HepG2 (cell line): Measurements from ENCODE around the gene IFNE. TPM values are rescaled to one million over a fixed set of nuclear protein-coding genes. Genes with fewer than 3 reads are reported as not detected.

Experiments
- ATAC-seq: fragments of 200-7000 bp; cut with Tn5 transposase; 3 replicates; pipeline ENCODE4 v1.9.1; 2020; ENCODE audit warnings: mild to moderate bottlenecking, moderate library complexity
- BruUV-seq: library from RNA; stranded (reverse); fragments of 400-500 nt; replicated peaks from 2 replicates; lab custom pipeline; 2021; lab: Mats Ljungman, UMichigan
- CTCF ChIA-PET: fragments of 300-600 bp; formaldehyde crosslinking; extraction: SDS; loops from one replicate; lab custom pipeline; 2021; ENCODE audit warnings: low total read pairs, inconsistent platforms, low intra/inter-chr PET ratio; lab: Yijun Ruan, JAX
- POLR2A ChIA-PET: fragments of 350-600 bp; sonication (Branson Sonifier 250); formaldehyde crosslinking; loops from one replicate; lab custom pipeline; 2020; ENCODE audit warnings: antibody characterized with exemption, inconsistent platforms; lab: Yijun Ruan, JAX
- DNase-seq: peaks from one replicate; pipeline ENCODE4 v3.0.0-alpha.2; 2015; ENCODE audit warnings: low spot score
- FAIRE-seq: peaks from 3 replicates; lab custom pipeline; 2011; peaks lifted over from hg19 to GRCh38; lab: Jason Lieb, UNC
- H2AFZ ChIP-seq: one replicate; pipeline ENCODE4 v1.6.1; 2011; ENCODE audit warnings: low read length, inconsistent platforms
- H3K27ac ChIP-seq: fragments of 300-600 bp; 3 replicates; pipeline ENCODE4 v1.8.0; 2011; ENCODE audit warnings: mixed run types, mild to moderate bottlenecking, mixed read lengths, low read length, inconsistent platforms; ENCODE audit not compliant: insufficient read depth; ENCODE audit errors: extremely low read length
- H3K27me3 ChIP-seq, 2 experiments: fragments of 200-600 bp in 1 of 2; 2 replicates in 1 of 2; 3 replicates in 1 of 2; pipeline versions ENCODE4 v1.6.0 to v1.8.0; 2011; ENCODE audit warnings: low read length in 2 of 2, mild to moderate bottlenecking in 2 of 2, moderate library complexity in 2 of 2, inconsistent platforms in 1 of 2; ENCODE audit not compliant: insufficient read depth in 2 of 2, control insufficient read depth in 1 of 2
- H3K36me3 ChIP-seq, 2 experiments: fragments of 200-600 bp in 1 of 2; replicated peaks in 1 of 2; 2 replicates in 1 of 2; 3 replicates in 1 of 2; pipeline versions ENCODE4 v1.5.1 to v1.8.0; 2011; ENCODE audit warnings: low read length in 2 of 2, inconsistent platforms in 1 of 2; ENCODE audit not compliant: insufficient read depth in 2 of 2, control insufficient read depth in 1 of 2
- H3K4me1 ChIP-seq: 2 replicates; pipeline ENCODE4 v1.5.1; 2012; ENCODE audit warnings: low read length, inconsistent platforms; ENCODE audit not compliant: insufficient read depth
- H3K4me2 ChIP-seq: 2 replicates; pipeline ENCODE4 v1.6.0; 2011; ENCODE audit warnings: low read depth, low read length, inconsistent platforms
- H3K4me3 ChIP-seq, 3 experiments: fragments of 200-600 bp in 1 of 3; sonication (generic), shearing (Covaris generic) in 1 of 3; replicated peaks in 1 of 3; 2 replicates each; pipeline ENCODE4 v1.5.1; 2011 to 2016; ENCODE audit warnings: low read length in 3 of 3, inconsistent platforms in 2 of 3, low read depth in 2 of 3, mild to moderate bottlenecking in 2 of 3, control low read depth in 1 of 3, mixed read lengths in 1 of 3; ENCODE audit not compliant: insufficient read depth in 1 of 3
- H3K79me2 ChIP-seq: one replicate; pipeline ENCODE4 v1.6.1; 2011; ENCODE audit warnings: low read length, inconsistent platforms; ENCODE audit not compliant: insufficient read depth
- H3K9ac ChIP-seq: 2 replicates; pipeline ENCODE4 v1.6.0; 2011; ENCODE audit warnings: mild to moderate bottlenecking, low read depth, low read length, inconsistent platforms; ENCODE audit not compliant: insufficient read depth
- H3K9me3 ChIP-seq: 2 replicates; pipeline ENCODE4 v1.5.1; 2012; ENCODE audit warnings: mild to moderate bottlenecking, low read length
- H4K20me1 ChIP-seq: 2 replicates; pipeline ENCODE4 v1.6.0; 2011; ENCODE audit warnings: inconsistent platforms, mild to moderate bottlenecking, low read length, moderate library complexity; ENCODE audit not compliant: insufficient read depth
- HNF4G ChIP-seq, 2 experiments: sonication (generic) in 1 of 2; formaldehyde crosslinking in 1 of 2; IDR thresholded peaks; 2 replicates each; pipeline versions ENCODE4 v1.4.0 to v1.6.1; 2011 to 2020; ENCODE audit warnings: borderline replicate concordance in 2 of 2, low read depth in 2 of 2, mild to moderate bottlenecking in 2 of 2, low read length in 1 of 2, missing genetic modification reagents in 1 of 2, moderate library complexity in 1 of 2
- IKZF1 ChIP-seq: fragments of 450-650 bp; IDR thresholded peaks from 2 replicates; pipeline ENCODE4 v1.7.1; 2016
- ZBTB21 ChIP-seq: sonication (generic); formaldehyde crosslinking; IDR thresholded peaks from 2 replicates; pipeline ENCODE4 v1.4.0; 2020; ENCODE audit warnings: missing genetic modification reagents
- ZBTB8A ChIP-seq: sonication (generic); formaldehyde crosslinking; IDR thresholded peaks from 2 replicates; pipeline ENCODE4 v1.4.0; 2020; ENCODE audit warnings: mild to moderate bottlenecking, low read depth, missing genetic modification reagents, borderline replicate concordance
- ZNF20 ChIP-seq: sonication (generic); formaldehyde crosslinking; IDR thresholded peaks from 2 replicates; pipeline ENCODE4 v1.4.0; 2020; ENCODE audit warnings: mild to moderate bottlenecking, moderate library complexity, missing genetic modification reagents
- ZNF33A ChIP-seq: sonication (generic); formaldehyde crosslinking; IDR thresholded peaks from 2 replicates; pipeline ENCODE4 v1.5.1; 2020; ENCODE audit warnings: missing genetic modification reagents, mild to moderate bottlenecking, moderate library complexity, borderline replicate concordance
- ZNF468 ChIP-seq: sonication (generic); formaldehyde crosslinking; IDR thresholded peaks from 2 replicates; pipeline ENCODE4 v1.8.0; 2022; ENCODE audit warnings: mild to moderate bottlenecking, moderate library complexity, missing genetic modification reagents
- ZNF747 ChIP-seq: sonication (generic); formaldehyde crosslinking; IDR thresholded peaks from 2 replicates; pipeline ENCODE4 v1.8.1; 2023; ENCODE audit warnings: missing genetic modification reagents, mild to moderate bottlenecking, borderline replicate concordance
- WGBS: methylation state at CpG from one replicate; pipeline ENCODE4 v1.1.6; 2017; ENCODE audit warnings: low lambda C conversion rate; 5-methylcytosine and 5-hydroxymethylcytosine counted together
- in situ Hi-C: cut with HindIII; loops from 2 replicates; pipeline ENCODE4 v1.10.0; 2017; ENCODE audit warnings: low pct_unique_long_range_greater_than_20kb; ENCODE audit not compliant: extremely low pct_ligation_motif_present
- intact Hi-C: fragments of 100-400 bp; cut with micrococcal nuclease; formaldehyde crosslinking; loops from one replicate; pipeline ENCODE4 v1.10.0; 2022; ENCODE audit not compliant: unreplicated experiment
- polyA plus RNA-seq, 8 experiments: library from polyadenylated mRNA; depleted of rRNA in 3 of 8; stranded (reverse) in 7 of 8; unstranded in 1 of 8; fragments of >200 nt; fragmentation: Illumina TruSeq in 4 of 8; extraction: Trizol in 4 of 8; gene quantifications; 2 replicates each; pipeline versions ENCODE4 v1.2.1 to v1.2.3, GENCODE V29; 2011 to 2016; ENCODE audit warnings: low read depth in 4 of 8, missing spikeins in 1 of 8, mixed read lengths in 1 of 8; ENCODE audit not compliant: insufficient read depth in 1 of 8
- total RNA-seq, 5 experiments: library from RNA; depleted of rRNA; stranded (reverse); fragments of >200 nt; fragmentation: Illumina TruSeq; extraction: Trizol; gene quantifications; 2 replicates each; pipeline ENCODE4 v1.2.3, GENCODE V29; 2016; ENCODE audit warnings: low read depth in 1 of 5
- TF ChIP-seq, protein P1 (sequence below): sonication (generic); formaldehyde crosslinking; IDR thresholded peaks from 2 replicates; pipeline ENCODE4 v1.4.0; 2020; ENCODE audit warnings: missing genetic modification reagents
- TF ChIP-seq, protein P2 (sequence below): sonication (generic); formaldehyde crosslinking; IDR thresholded peaks from 2 replicates; pipeline ENCODE4 v1.5.0; 2020; ENCODE audit warnings: missing genetic modification reagents
- TF ChIP-seq, protein P3 (sequence below): IDR thresholded peaks from 2 replicates; pipeline ENCODE4 v1.6.1; 2012; ENCODE audit warnings: inconsistent platforms
- TF ChIP-seq, protein P4 (sequence below): sonication (generic); formaldehyde crosslinking; IDR thresholded peaks from 2 replicates; pipeline ENCODE4 v1.5.0; 2020; ENCODE audit warnings: mild to moderate bottlenecking, missing genetic modification reagents
- TF ChIP-seq, protein P5 (sequence below): IDR thresholded peaks from 2 replicates; pipeline ENCODE4 v1.6.1; 2016; ENCODE audit warnings: low read depth

The IFNE gene
- total and polyA plus RNA-seq, 2 of the 13 experiments (the other 11 are each of a cell fraction or from before 2014, with no cell fraction given): not detected

DNA sequence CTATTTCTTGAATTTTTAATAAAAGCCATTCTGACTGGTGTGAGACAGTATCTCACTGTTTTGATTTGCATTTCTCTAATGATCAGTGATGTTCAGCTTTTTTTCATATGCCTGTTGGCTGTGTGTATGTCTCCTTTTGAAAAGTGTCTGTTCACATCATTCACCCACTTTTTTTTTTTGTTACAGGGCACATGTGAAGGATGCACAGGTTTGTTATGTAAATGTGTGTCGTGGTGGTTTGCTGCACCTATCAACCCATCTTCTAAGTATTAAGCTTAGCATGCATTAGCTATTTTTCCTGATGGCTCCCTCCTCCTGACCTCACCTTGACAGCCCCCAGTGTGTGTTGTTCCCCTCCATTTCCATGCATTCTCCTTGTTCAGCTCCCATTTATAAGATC, 39.3 kb upstream of the IFNE start (continued):
- TF ChIP-seq, protein P1, sequence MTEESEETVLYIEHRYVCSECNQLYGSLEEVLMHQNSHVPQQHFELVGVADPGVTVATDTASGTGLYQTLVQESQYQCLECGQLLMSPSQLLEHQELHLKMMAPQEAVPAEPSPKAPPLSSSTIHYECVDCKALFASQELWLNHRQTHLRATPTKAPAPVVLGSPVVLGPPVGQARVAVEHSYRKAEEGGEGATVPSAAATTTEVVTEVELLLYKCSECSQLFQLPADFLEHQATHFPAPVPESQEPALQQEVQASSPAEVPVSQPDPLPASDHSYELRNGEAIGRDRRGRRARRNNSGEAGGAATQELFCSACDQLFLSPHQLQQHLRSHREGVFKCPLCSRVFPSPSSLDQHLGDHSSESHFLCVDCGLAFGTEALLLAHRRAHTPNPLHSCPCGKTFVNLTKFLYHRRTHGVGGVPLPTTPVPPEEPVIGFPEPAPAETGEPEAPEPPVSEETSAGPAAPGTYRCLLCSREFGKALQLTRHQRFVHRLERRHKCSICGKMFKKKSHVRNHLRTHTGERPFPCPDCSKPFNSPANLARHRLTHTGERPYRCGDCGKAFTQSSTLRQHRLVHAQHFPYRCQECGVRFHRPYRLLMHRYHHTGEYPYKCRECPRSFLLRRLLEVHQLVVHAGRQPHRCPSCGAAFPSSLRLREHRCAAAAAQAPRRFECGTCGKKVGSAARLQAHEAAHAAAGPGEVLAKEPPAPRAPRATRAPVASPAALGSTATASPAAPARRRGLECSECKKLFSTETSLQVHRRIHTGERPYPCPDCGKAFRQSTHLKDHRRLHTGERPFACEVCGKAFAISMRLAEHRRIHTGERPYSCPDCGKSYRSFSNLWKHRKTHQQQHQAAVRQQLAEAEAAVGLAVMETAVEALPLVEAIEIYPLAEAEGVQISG: no peak
- TF ChIP-seq, protein P2, sequence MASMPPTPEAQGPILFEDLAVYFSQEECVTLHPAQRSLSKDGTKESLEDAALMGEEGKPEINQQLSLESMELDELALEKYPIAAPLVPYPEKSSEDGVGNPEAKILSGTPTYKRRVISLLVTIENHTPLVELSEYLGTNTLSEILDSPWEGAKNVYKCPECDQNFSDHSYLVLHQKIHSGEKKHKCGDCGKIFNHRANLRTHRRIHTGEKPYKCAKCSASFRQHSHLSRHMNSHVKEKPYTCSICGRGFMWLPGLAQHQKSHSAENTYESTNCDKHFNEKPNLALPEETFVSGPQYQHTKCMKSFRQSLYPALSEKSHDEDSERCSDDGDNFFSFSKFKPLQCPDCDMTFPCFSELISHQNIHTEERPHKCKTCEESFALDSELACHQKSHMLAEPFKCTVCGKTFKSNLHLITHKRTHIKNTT (CRISPR knock-in tag): no peak
- TF ChIP-seq IKZF1 (no peak), ZNF747 (CRISPR knock-in tag) (no peak)
- TF ChIP-seq, all 625 proteins: peak for 0

DNA sequence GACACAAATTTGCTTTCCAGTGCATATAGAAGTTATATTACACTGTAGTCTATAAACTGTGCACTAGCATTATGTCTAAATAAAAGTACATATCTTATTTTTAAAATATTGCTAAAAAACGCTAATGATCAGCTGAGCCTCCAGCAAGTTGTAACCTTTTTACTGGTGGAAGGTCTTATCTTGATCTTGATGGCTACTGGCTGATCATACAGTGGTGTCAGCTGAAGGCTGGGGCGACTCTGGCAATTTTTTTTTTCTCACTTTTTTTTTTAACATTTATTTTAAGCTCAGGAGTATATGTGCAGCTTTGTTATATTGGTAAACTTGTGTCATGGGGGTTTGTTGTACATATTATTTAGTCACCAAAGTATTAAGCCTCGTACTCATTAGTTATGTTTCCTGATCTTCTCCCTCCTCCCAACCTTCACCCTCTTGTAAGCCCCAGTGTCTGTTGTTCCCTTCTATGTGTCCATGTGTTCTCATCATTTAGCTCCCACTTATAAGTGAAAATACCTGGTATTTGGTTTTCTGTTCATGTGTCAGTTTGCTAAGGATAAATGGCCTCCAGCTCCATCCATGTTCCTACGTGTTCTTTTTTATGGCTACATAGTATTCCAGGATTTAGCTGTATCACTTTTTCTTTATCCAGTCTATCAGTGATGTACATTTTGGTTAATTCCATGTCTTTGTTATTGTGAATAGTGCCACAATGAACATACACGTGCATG, 38.6 kb upstream of the IFNE start:
- Histone ChIP-seq H3K36me3 (no peaks in the 10 kb centered on the region), H3K4me2 (no peak overlapping the region), H3K27me3 (no peaks in the 10 kb centered on the region), H4K20me1 (no peaks in the 10 kb centered on the region), H3K79me2 (no peaks in the 10 kb centered on the region), H2AFZ (no peak overlapping the region), H3K4me1 (no peaks in the 10 kb centered on the region), H3K27ac (no peak overlapping the region), H3K4me3 (no peak overlapping the region), H3K9ac (no peak overlapping the region), H3K9me3 (no peaks in the 10 kb centered on the region)
- no peak for ATAC-seq
- in situ Hi-C loops (no loop called here), intact Hi-C loops (no loop called here)
- no peak for DNase-seq
- no TSS peak for BruUV-seq
- ChIA-PET CTCF (no interaction called here), POLR2A (no interaction called here)
- 0% methylated on average over 5 of the region's 5 CpGs for WGBS
- no peak for FAIRE-seq
- TF ChIP-seq, protein P3, sequence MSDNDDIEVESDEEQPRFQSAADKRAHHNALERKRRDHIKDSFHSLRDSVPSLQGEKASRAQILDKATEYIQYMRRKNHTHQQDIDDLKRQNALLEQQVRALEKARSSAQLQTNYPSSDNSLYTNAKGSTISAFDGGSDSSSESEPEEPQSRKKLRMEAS: no peak
- TF ChIP-seq ZBTB21 (CRISPR knock-in tag) (no peak), ZNF33A (CRISPR knock-in tag) (no peak), ZNF468 (CRISPR knock-in tag) (no peak), ZBTB8A (no peak), HNF4G (IDR thresholded peaks at IDR 0.05; ENCODE audit: borderline replicate concordance, low read depth, low read length) (no peak), HNF4G (CRISPR knock-in tag; IDR thresholded peaks at IDR 0.05; ENCODE audit: borderline replicate concordance, low read depth) (no peak), ZNF20 (CRISPR knock-in tag) (no peak)
- TF ChIP-seq, protein P4, sequence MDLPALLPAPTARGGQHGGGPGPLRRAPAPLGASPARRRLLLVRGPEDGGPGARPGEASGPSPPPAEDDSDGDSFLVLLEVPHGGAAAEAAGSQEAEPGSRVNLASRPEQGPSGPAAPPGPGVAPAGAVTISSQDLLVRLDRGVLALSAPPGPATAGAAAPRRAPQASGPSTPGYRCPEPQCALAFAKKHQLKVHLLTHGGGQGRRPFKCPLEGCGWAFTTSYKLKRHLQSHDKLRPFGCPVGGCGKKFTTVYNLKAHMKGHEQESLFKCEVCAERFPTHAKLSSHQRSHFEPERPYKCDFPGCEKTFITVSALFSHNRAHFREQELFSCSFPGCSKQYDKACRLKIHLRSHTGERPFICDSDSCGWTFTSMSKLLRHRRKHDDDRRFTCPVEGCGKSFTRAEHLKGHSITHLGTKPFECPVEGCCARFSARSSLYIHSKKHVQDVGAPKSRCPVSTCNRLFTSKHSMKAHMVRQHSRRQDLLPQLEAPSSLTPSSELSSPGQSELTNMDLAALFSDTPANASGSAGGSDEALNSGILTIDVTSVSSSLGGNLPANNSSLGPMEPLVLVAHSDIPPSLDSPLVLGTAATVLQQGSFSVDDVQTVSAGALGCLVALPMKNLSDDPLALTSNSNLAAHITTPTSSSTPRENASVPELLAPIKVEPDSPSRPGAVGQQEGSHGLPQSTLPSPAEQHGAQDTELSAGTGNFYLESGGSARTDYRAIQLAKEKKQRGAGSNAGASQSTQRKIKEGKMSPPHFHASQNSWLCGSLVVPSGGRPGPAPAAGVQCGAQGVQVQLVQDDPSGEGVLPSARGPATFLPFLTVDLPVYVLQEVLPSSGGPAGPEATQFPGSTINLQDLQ (CRISPR knock-in tag): no peak
- TF ChIP-seq, protein P5, sequence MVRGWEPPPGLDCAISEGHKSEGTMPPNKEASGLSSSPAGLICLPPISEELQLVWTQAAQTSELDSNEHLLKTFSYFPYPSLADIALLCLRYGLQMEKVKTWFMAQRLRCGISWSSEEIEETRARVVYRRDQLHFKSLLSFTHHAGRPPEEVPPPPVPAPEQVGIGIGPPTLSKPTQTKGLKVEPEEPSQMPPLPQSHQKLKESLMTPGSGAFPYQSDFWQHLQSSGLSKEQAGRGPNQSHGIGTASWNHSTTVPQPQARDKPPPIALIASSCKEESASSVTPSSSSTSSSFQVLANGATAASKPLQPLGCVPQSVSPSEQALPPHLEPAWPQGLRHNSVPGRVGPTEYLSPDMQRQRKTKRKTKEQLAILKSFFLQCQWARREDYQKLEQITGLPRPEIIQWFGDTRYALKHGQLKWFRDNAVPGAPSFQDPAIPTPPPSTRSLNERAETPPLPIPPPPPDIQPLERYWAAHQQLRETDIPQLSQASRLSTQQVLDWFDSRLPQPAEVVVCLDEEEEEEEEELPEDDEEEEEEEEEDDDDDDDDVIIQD: no peak
